ENCODE measurements around the gene EBLN1.
A peak's percentile ranks its signal among the peaks of the same experiment; 100 is the strongest.

EBLN1 gene

GRCh38 chr10:22217842-22218241 is at the start of gene EBLN1:
EBLN1 (minus strand) TSS chr10:22218015; CDS start chr10:22209983, 8,032 bp downstream.
- DNase-seq (ENCODE audit: low spot score): no peak
- FAIRE-seq: no peak

GRCh38 chr10:22265839-22266537 is 48.2 kb upstream of the EBLN1 start:
- no peak for DNase-seq (ENCODE audit: low spot score)
- FAIRE-seq: no peak

- DNase-seq (ENCODE audit: low spot score) (no peak), FAIRE-seq (no peak)
Measured at GRCh38 chr10:22263106-22263505, 45.3 kb upstream of the EBLN1 start.

- no peak for DNase-seq (ENCODE audit: low spot score)
- no peak for FAIRE-seq
Measured at GRCh38 chr10:22259280-22259679, 41.5 kb upstream of the EBLN1 start.

GRCh38 chr10:22258471-22258870 is 40.7 kb upstream of the EBLN1 start:
- FAIRE-seq: no peak

GRCh38 chr10:22253580-22253882 is 35.7 kb upstream of the EBLN1 start:
- DNase-seq (ENCODE audit: low spot score) (no peak), FAIRE-seq (no peak)

More at GRCh38 chr10:22258471-22258870, 40.7 kb upstream of the EBLN1 start:
- DNase-seq (ENCODE audit: low spot score): no peak

- DNase-seq (ENCODE audit: low spot score): no peak
- FAIRE-seq: no peak
Measured at GRCh38 chr10:22252801-22253579, 35.2 kb upstream of the EBLN1 start.

GRCh38 chr10:22252224-22252800 is 34.5 kb upstream of the EBLN1 start:
- peak; percentile 55 for DNase-seq (ENCODE audit: low spot score)
- no peak for FAIRE-seq

GRCh38 chr10:22251751-22252223 is 34.0 kb upstream of the EBLN1 start:
- FAIRE-seq: no peak

GRCh38 chr10:22250897-22251660 is 33.3 kb upstream of the EBLN1 start:
- DNase-seq (ENCODE audit: low spot score) (no peak), FAIRE-seq (no peak)

More at GRCh38 chr10:22251751-22252223, 34.0 kb upstream of the EBLN1 start:
- peak; percentile 52 for DNase-seq (ENCODE audit: low spot score)

GRCh38 chr10:22247636-22248035 is 29.8 kb upstream of the EBLN1 start:
- FAIRE-seq: no peak
- DNase-seq (ENCODE audit: low spot score): no peak

- FAIRE-seq: peak; percentile 75
Measured at GRCh38 chr10:22246680-22247391, 29.0 kb upstream of the EBLN1 start.

GRCh38 chr10:22245567-22245966 is 27.8 kb upstream of the EBLN1 start:
- no peak for FAIRE-seq
- DNase-seq (ENCODE audit: low spot score): peak; percentile 66

More at GRCh38 chr10:22246680-22247391, 29.0 kb upstream of the EBLN1 start:
- peak; percentile 72 for DNase-seq (ENCODE audit: low spot score)

- no peak for DNase-seq (ENCODE audit: low spot score)
- FAIRE-seq: no peak
Measured at GRCh38 chr10:22244855-22245254, 27.0 kb upstream of the EBLN1 start.

- DNase-seq (ENCODE audit: low spot score): no peak
- no peak for FAIRE-seq
Measured at GRCh38 chr10:22244001-22244400, 26.2 kb upstream of the EBLN1 start.

- no peak for DNase-seq (ENCODE audit: low spot score)
- no peak for FAIRE-seq
Measured at GRCh38 chr10:22243321-22243720, 25.5 kb upstream of the EBLN1 start.

- no peak for FAIRE-seq
Measured at GRCh38 chr10:22231260-22231659, 13.4 kb upstream of the EBLN1 start.

GRCh38 chr10:22230158-22230833 is 12.5 kb upstream of the EBLN1 start:
- DNase-seq (ENCODE audit: low spot score) (peak; percentile 59), FAIRE-seq (no peak)

More at GRCh38 chr10:22231260-22231659, 13.4 kb upstream of the EBLN1 start:
- DNase-seq (ENCODE audit: low spot score): no peak

GRCh38 chr10:22229802-22230157 is 12.0 kb upstream of the EBLN1 start:
- FAIRE-seq: no peak
- no peak for DNase-seq (ENCODE audit: low spot score)
